Measurements from ENCODE around the gene PARD3B. TPM values are rescaled to one million over a fixed set of nuclear protein-coding genes. Genes with fewer than 3 reads are reported as not detected.

The PARD3B gene
- total RNA-seq, 6 experiments from 2014 or later: 5.3 to 11.2 (median 8.3) TPM

DNA sequence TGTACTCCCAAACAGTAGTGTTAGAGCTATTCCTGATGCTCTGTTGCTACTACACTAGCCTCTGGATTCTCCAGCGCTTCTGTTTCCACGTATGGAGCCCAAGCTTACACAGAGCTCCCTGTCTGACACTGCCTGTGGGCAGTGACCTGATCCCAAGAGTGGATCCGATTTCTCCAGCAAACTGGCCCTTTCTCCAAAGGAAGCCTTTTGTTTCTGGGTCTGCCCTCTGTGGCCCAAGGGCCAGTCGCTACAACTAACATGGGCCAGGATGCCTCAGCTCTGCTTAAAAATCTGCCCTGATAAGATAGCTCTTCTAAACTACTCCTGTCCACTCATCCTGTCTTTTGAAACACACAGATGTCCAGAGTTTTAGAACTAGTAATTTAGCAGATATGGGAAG, 964.4 kb downstream of the PARD3B start:
- Histone ChIP-seq H3K27ac (no peak overlapping the region), H3K9me3 (no peaks in the 10 kb centered on the region), H3K27me3 (no peaks in the 10 kb centered on the region), H3K36me3 (no peaks in the 10 kb centered on the region), H3K4me1 (no peaks in the 10 kb centered on the region), H3K4me3 (no peak overlapping the region)
- DNase-seq: no peak
- intact Hi-C loops (cut with DNase I): no loop called here
- WGBS (ENCODE audit: insufficient coverage, low coverage, low lambda C conversion rate, missing lambda C conversion rate): 85% methylated on average over 2 of the region's 4 CpGs
- no peak for ATAC-seq
- TF ChIP-seq, protein P1, sequence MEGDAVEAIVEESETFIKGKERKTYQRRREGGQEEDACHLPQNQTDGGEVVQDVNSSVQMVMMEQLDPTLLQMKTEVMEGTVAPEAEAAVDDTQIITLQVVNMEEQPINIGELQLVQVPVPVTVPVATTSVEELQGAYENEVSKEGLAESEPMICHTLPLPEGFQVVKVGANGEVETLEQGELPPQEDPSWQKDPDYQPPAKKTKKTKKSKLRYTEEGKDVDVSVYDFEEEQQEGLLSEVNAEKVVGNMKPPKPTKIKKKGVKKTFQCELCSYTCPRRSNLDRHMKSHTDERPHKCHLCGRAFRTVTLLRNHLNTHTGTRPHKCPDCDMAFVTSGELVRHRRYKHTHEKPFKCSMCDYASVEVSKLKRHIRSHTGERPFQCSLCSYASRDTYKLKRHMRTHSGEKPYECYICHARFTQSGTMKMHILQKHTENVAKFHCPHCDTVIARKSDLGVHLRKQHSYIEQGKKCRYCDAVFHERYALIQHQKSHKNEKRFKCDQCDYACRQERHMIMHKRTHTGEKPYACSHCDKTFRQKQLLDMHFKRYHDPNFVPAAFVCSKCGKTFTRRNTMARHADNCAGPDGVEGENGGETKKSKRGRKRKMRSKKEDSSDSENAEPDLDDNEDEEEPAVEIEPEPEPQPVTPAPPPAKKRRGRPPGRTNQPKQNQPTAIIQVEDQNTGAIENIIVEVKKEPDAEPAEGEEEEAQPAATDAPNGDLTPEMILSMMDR (IDR thresholded peaks at IDR 0.05): no peak
- TF ChIP-seq POLR2A (IDR thresholded peaks at IDR 0.05): no peak

GRCh38 chr2:205510345-205510744, 965.1 kb downstream of the PARD3B start:
- TF ChIP-seq POLR2A (IDR thresholded peaks at IDR 0.05): no peak
- TF ChIP-seq, protein P1 (IDR thresholded peaks at IDR 0.05): no peak

GRCh38 chr2:205511221-205511620, 965.9 kb downstream of the PARD3B start:
- Histone ChIP-seq H3K36me3 (no peaks in the 10 kb centered on the region), H3K9me3 (no peaks in the 10 kb centered on the region), H3K4me1 (no peaks in the 10 kb centered on the region), H3K27me3 (no peaks in the 10 kb centered on the region), H3K4me3 (no peak overlapping the region), H3K27ac (no peak overlapping the region)
- DNase-seq: no peak
- no peak for ATAC-seq
- TF ChIP-seq, protein P1 (IDR thresholded peaks at IDR 0.05): no peak
- TF ChIP-seq POLR2A (IDR thresholded peaks at IDR 0.05): no peak
- WGBS (ENCODE audit: insufficient coverage, low coverage, low lambda C conversion rate, missing lambda C conversion rate): 39% methylated on average over 2 of the region's 2 CpGs
- intact Hi-C loops (cut with DNase I): no loop called here

More at GRCh38 chr2:205510345-205510744, 965.1 kb downstream of the PARD3B start:
- 79% methylated on average over 2 of the region's 2 CpGs for WGBS (ENCODE audit: insufficient coverage, low coverage, low lambda C conversion rate, missing lambda C conversion rate)
- Histone ChIP-seq H3K4me3 (no peak overlapping the region), H3K9me3 (no peaks in the 10 kb centered on the region), H3K36me3 (no peaks in the 10 kb centered on the region), H3K27ac (no peak overlapping the region), H3K4me1 (no peaks in the 10 kb centered on the region), H3K27me3 (no peaks in the 10 kb centered on the region)
- peak in 1 of 4 donors; percentile 70 for ATAC-seq
- DNase-seq: no peak
- intact Hi-C loops (cut with DNase I): no loop called here

DNA sequence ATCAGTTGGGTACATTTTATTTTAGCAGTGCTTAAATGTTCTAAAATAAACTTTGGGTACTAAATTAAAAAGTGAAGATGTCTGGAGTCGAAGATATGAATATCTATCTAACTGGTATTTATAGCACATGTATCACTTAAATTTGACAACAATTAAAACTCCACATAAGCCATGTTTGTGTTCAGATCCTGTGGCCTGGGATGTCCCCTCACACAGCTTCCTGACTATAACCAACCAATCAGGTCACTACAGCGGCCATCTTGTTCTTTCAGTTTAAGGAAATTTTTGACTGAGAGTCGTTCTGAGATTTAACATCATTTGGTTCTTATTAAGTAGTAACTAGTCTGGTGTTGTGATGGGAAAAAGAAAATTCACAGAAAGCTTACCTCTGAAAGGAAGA, 966.4 kb downstream of the PARD3B start:
- ATAC-seq: no peak
- Histone ChIP-seq H3K4me1 (no peaks in the 10 kb centered on the region), H3K4me3 (no peak overlapping the region), H3K27ac (no peak overlapping the region), H3K36me3 (no peaks in the 10 kb centered on the region), H3K27me3 (no peaks in the 10 kb centered on the region), H3K9me3 (no peaks in the 10 kb centered on the region)
- TF ChIP-seq, protein P1 (IDR thresholded peaks at IDR 0.05): no peak
- no peak for TF ChIP-seq POLR2A (IDR thresholded peaks at IDR 0.05)
- no peak for DNase-seq
- intact Hi-C loops (cut with DNase I): no loop called here
- 93% methylated on average over 3 of the region's 3 CpGs for WGBS (ENCODE audit: insufficient coverage, low coverage, low lambda C conversion rate, missing lambda C conversion rate)

DNA sequence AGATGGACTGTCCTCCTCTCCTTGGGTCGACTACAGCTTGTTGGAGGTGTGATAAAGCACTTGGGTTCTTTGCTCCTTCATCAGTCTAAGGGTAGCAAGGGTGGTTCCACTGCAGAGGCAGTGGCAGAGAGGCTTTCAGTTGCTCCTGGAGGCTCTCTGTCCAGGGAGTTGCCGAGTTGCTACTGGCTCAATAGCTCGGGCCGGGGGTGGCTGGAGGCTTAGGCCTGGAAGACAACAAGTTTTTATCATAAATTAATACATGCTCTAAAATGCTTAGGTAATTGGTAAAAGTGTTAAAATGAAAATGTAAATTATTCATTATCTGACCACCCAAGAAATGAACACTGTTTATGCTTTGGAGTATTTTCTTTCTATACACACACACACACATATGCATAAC, 975.0 kb downstream of the PARD3B start:
- TF ChIP-seq POLR2A (IDR thresholded peaks at IDR 0.05): no peak
- TF ChIP-seq, protein P1 (IDR thresholded peaks at IDR 0.05): no peak
- no peaks in the 10 kb centered on the region for H3K4me1 ChIP-seq
- intact Hi-C loops (cut with DNase I): no loop called here
- no peaks in the 10 kb centered on the region for H3K27me3 ChIP-seq
- no peak overlapping the region for H3K27ac ChIP-seq
- H3K4me3 ChIP-seq: no peak overlapping the region
- ATAC-seq: no peak
- 100% methylated on average over 3 of the region's 4 CpGs for WGBS (ENCODE audit: insufficient coverage, low coverage, low lambda C conversion rate, missing lambda C conversion rate)
- H3K9me3 ChIP-seq: peaks cover 0 to 7% (median 0%) of the 10 kb centered on the region in 4 donors
- DNase-seq: no peak
- H3K36me3 ChIP-seq: no peaks in the 10 kb centered on the region
